ENCODE data around the gene SLFN13. TPM values are rescaled to one million over a fixed set of nuclear protein-coding genes. Genes with fewer than 3 reads are reported as not detected.
"Not testable (repeated sequence)": the region's sequence is repeated elsewhere in the genome, so short reads cannot be mapped to it uniquely, and the experiment has no call there.

The SLFN13 gene
- total RNA-seq, result 0.65 and 2.2 TPM in 2 replicates

- DNase-seq (ENCODE audit: low read depth in 2 of 2), result peak; percentile 43 to 57
Measured at GRCh38 chr17:35448214-35448898, at the start of gene SLFN13. Gene SLFN13, minus strand, starts transcription at chr17:35448766. Its CDS starts 3,086 bp downstream, at chr17:35445680.

DNA sequence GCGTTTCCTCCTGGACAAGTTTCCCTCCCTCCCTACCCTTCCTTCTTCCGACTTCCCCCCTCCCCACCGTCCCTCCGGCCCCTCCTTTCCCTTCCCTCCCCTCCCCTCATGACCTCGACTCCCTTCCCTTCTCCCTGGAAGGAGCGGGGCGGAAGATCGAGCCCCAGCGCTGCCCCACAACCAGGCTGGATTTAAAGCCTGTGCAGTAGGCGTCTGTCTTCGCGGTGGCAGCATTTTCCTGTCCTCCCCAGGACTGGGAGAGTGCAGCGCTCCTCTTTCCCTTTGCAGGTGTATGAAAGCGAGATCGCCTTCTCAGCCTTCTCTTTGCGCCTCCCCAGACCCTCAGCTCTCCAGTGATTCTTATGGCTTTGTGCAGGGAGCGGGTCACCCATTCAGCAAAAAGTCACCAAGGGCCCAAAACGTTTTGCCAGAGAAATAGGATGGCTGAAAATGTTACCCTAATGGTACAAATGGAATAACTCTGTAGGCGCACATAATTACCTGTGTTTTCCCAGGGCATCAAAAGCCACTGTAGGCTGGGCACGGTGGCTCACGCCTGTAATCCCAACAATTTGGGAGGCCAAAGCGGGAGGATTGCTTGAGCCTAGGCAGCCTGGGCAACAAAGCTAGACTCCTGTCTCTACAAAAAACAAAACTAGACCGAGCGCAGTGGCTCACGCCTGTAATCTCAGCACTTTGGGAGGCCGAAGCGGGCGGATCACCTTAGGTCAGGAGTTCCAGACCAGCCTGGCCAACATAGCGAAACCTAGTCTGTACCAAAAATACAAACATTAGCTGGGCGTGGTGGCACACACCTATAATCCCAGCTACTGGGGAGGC is 48.1 kb upstream of the SLFN13 start:
- DNase-seq (ENCODE audit: low read depth in 2 of 2), result no peak

DNA sequence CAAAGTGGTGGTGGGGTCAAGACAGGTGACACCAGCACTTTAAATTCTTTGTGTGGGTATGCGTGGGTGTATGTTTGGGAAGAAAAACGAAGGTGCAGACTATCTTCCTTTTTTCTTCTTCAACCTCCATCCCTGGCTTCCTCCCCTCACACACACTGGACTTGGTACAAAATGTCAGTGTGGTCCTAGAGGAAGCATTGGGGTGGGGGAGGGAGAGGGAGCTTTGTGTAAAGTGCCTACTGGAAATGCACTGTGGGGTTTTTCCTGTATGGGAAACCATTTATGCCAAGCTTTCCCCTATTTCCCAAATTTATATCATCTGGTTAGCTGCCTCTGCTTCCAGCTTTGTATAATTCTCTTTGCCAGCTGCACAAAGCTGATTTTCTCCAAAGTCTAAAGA is 44.5 kb upstream of the SLFN13 start:
- no peak for DNase-seq (ENCODE audit: low read depth in 2 of 2)

DNA sequence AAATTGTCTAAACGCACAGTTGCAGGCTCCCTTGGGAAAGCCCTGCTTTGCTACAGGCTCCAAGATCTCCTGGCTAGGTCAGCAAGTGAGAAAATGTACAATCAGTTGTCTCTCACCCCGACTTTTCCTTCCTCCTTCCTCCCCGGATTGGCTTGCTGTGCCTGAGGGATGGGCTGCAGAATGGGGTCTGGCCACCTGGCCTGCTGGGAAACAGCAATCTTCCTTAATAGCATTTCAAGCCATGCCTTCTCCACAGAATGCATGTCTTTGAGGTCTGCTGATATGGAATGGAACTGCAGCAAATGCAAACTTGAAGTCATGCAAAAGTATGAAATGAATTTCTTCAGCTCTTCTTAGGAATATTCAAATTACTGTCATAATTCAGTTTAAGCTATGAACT is 42.9 kb upstream of the SLFN13 start:
- no peak for DNase-seq (ENCODE audit: low read depth in 2 of 2)

GRCh38 chr17:35489944-35490343 is 41.4 kb upstream of the SLFN13 start:
- no peak for DNase-seq (ENCODE audit: low read depth in 2 of 2)

GRCh38 chr17:35488991-35489390 is 40.4 kb upstream of the SLFN13 start:
- DNase-seq (ENCODE audit: low read depth in 2 of 2), result no peak

DNA sequence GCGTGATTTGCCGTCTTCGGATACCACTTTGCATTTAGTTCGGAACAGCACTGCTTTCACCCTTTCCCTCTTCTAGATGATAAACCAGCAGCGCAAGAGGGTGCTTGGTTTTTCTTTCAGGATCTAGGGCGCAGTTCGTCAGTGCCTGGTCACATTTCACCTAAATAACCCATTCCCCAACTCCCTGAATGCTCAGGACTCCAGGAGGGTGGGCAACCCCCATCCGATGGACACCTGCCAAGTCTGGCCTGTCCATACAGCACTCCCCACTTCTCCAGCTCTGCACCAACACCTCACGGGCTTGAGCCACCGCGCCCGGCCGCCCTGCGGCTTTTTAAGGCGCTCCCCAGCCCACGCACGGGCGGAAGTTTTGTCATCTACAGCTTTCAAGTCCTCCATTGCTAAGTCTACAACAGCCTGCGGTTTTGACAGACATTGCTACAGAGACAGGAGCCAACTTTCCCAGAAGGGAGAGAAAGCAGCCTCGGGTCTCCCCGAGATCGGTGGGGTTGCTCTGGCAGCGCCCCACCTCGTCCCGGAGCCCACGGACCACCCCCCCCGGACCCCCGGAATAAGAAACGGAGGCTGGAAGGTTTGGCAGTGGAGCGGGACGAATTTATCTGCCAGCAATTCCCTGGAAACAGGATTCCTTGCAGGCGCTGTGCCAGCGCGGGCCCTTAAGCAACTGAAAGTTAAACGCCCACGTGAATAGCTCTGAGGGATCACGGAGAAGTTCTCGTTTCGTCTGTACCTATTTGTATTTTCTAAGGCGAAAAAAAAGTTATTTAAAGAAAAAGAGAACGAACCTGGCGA is 38.6 kb upstream of the SLFN13 start:
- peak in 1 of 2 donors; percentile 34 for DNase-seq (ENCODE audit: low read depth in 2 of 2)

DNA sequence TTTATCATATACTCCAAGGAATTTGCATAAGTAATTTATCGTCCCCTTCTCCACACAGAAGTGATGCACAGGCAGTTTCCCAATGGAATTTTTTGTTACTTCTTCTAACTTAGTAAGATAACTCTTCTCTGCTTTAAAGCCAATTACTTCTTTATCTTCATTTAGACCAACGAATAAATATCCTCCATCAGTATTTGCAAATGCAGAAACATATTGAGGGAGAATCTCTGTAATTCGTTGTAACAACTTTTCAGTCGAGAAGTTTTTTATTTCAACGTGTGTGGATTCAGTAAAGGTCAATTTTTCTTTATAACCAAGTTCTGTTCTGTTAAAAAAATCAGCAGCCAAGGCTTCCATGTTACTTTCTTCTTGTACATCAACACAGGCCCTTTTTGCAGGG is 30.7 kb upstream of the SLFN13 start:
- DNase-seq (ENCODE audit: low read depth in 2 of 2), result no peak

GRCh38 chr17:35477248-35477647 is 28.7 kb upstream of the SLFN13 start:
- DNase-seq (ENCODE audit: low read depth in 2 of 2), result no peak

- no peak for DNase-seq (ENCODE audit: low read depth in 2 of 2)
Measured at GRCh38 chr17:35476283-35476820, 27.8 kb upstream of the SLFN13 start.

GRCh38 chr17:35468475-35468874 is 19.9 kb upstream of the SLFN13 start:
- DNase-seq (ENCODE audit: low read depth in 2 of 2), result no peak

GRCh38 chr17:35467824-35468223 is 19.3 kb upstream of the SLFN13 start:
- DNase-seq (ENCODE audit: low read depth in 2 of 2), result no peak

- peak in 1 of 2 donors; percentile 17 for DNase-seq (ENCODE audit: low read depth in 2 of 2)
Measured at GRCh38 chr17:35460354-35460851, 11.8 kb upstream of the SLFN13 start.

- DNase-seq (ENCODE audit: low read depth in 2 of 2), result not testable (repeated sequence)
Measured at GRCh38 chr17:35454035-35454434, 5.5 kb upstream of the SLFN13 start.

DNA sequence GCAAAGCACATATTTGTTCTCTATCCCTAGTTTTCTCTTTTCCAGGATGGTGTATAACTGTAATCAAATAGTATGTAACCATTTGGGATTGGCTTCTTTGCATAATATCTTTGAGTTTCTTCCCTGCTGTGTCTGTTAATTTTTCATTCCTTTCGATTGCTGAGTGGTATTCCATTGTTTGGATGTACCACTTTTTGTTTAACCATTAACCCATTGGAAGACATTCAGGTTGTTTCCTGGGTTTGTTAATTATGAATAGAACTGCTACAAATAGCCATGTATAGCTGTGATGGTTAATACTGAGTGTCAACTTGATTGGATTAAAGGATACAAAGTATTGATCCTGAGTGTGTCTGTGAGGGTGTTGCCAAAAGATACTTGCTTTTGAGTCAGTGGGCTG is 4.6 kb upstream of the SLFN13 start:
- DNase-seq (ENCODE audit: low read depth in 2 of 2), result no peak

- peak in 1 of 2 donors; percentile 5 for DNase-seq (ENCODE audit: low read depth in 2 of 2)
Measured at GRCh38 chr17:35449371-35449931, 885 bp upstream of the SLFN13 start.

- no peak for DNase-seq (ENCODE audit: low read depth in 2 of 2)
Measured at GRCh38 chr17:35448899-35449227, 297 bp upstream of the SLFN13 start.

DNA sequence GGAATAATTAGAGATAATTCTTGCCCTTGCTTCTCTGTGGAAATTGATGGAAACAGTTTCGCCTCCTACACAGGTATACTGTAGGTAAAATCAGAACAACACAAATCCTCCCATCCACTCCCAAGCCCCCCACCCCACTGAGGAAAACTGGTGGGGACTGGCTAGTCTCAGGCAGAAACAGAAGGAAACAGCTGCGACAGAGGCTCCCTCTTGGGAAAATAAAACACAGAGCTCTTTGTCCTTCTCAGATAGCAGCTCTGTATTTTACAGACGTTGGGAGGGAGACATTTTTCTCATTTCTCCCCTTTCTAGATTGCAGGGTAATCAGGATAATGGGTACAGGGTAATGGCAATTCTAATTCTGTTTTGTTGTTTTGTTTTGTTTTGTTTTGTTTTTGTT is 1.1 kb downstream of the SLFN13 start:
- no peak for DNase-seq (ENCODE audit: low read depth in 2 of 2)

DNA sequence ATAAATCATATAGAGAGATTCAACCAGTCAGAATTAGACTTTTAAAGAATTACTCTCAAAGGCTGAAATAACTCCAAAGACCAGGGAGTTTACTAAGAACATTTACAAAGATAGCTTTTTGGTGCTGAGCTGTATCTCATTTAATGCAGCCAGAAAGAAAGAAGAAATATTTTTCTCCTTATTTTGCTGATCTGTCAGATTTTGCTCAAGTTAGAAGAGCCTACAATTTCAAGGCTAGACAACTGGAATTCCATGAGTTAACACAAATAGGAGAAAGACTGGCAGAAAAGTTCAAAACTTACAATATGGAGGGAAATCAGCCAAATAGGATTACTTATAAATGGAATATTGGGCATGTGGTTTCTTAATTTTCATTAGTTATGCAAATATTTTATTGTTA is 10.1 kb downstream of the SLFN13 start:
- no peak for DNase-seq (ENCODE audit: low read depth in 2 of 2)

DNA sequence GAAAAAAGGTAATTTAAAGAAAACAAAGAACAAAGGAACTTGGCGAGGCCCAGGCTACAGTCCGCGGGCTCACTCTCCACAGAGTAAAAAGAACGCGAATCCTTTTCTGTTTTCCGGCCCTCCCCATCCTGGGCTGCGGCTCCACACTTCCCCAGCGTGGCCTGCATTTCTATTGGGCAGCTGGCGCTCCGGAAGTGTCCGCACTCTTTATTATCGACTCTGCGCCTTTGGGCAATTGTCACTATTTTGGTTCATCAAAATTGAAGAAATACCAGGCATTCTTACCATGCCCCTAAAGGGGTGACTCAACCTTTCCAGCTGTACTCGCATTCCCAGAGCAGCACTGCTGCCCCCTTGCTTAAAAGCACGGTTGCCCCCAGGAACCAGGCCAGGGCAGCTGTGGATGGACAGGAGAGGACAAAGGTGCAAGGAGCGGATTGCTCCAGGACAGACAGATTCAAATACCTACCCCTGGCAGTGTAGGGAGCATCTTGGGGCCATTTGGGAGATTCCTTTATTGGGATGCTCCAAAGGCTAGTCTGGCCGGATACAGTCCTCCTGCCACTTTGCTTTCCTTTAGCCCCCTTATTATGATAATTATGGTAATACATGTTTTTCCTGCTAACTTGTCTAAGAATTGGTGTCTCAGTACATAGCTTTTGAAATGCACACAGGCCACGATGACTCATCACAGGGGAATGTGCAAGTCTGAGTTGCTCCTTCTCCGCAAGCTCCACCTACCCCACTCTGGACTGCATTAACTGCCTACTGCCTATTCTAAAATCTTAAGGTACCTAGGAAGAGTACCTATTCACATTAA is 15.3 kb downstream of the SLFN13 start:
- DNase-seq (ENCODE audit: low read depth in 2 of 2), result peak; percentile 73 to 98

All from lung microvascular endothelial cell (primary cell).